A549 (cell line): ENCODE data around the gene GPRIN2.

Experiments
- POLR2A ChIP-seq: IDR thresholded peaks from 2 replicates; pipeline ENCODE4 v1.6.1; 2012; ENCODE audit warnings: mild to moderate bottlenecking, low read length
- TF ChIP-seq, protein P1 (sequence below): fragments of 150-350 bp; IDR thresholded peaks from 2 replicates; pipeline ENCODE4 v1.6.1; 2014; ENCODE audit warnings: low read depth, mild to moderate bottlenecking, low read length
- TF ChIP-seq, protein P2 (sequence below): IDR thresholded peaks from 2 replicates; pipeline ENCODE4 v1.6.1; 2012

GRCh38 chr10:46514431-46514861, 42.0 kb downstream of the GPRIN2 start:
- TF ChIP-seq, protein P1, sequence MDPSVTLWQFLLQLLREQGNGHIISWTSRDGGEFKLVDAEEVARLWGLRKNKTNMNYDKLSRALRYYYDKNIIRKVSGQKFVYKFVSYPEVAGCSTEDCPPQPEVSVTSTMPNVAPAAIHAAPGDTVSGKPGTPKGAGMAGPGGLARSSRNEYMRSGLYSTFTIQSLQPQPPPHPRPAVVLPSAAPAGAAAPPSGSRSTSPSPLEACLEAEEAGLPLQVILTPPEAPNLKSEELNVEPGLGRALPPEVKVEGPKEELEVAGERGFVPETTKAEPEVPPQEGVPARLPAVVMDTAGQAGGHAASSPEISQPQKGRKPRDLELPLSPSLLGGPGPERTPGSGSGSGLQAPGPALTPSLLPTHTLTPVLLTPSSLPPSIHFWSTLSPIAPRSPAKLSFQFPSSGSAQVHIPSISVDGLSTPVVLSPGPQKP = no peak
- TF ChIP-seq, protein P2, sequence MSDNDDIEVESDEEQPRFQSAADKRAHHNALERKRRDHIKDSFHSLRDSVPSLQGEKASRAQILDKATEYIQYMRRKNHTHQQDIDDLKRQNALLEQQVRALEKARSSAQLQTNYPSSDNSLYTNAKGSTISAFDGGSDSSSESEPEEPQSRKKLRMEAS = no peak
- TF ChIP-seq POLR2A = no peak
